ENCODE measurements around the gene NTSR2.

DNA sequence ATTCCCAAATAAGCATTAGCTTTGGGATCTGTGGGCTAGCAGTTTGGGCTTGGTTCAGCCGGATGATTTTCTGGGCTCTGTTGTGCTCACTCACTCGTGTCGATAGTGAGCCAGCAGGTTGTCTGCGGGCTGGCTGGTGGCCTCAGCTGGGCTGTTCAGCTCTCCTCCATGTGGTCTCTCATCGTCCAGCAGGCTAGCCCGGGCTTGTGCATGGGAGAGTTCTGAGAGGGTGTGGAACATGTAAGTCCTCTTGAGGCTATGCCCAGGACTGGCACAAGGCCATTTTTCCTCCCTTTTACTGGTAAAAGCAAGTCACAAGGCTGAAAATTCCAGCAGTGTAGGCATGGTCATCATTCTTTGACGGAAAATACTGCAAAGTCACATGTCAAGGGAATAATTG is 38.5 kb downstream of the NTSR2 start:
- no peak for TF ChIP-seq CTCF (IDR thresholded peaks at IDR 0.05 in 2 of 3, conservative IDR thresholded peaks at IDR 0.05 in 1 of 3; ENCODE audit: control insufficient read depth in 2 of 3, extremely low read depth in 1 of 3, insufficient read depth in 1 of 3, low read depth in 3 of 3, low read length in 3 of 3)
- no peak for TF ChIP-seq FOXK2 (IDR thresholded peaks at IDR 0.05)
- no peak for TF ChIP-seq HCFC1 (IDR thresholded peaks at IDR 0.05; ENCODE audit: low read length)
- no peak for TF ChIP-seq POLR2AphosphoS5 (IDR thresholded peaks at IDR 0.05; ENCODE audit: low read length)
- no peak for TF ChIP-seq KDM1A (IDR thresholded peaks at IDR 0.05; ENCODE audit: borderline replicate concordance)
- no peak for TF ChIP-seq USF2 (IDR thresholded peaks at IDR 0.05; ENCODE audit: borderline replicate concordance, low read depth, low read length)
- TF ChIP-seq POU2F2 (IDR thresholded peaks at IDR 0.05; ENCODE audit: borderline replicate concordance, low read depth, low read length) = no peak
- no peak for TF ChIP-seq ATF3 (IDR thresholded peaks at IDR 0.05; ENCODE audit: borderline replicate concordance, extremely low read depth, low read depth, low read length)
- TF ChIP-seq EP300 (IDR thresholded peaks at IDR 0.05; ENCODE audit: borderline replicate concordance in 1 of 2, control insufficient read depth in 1 of 2, low read depth in 2 of 2, low read length in 2 of 2) = no peak
- no peak for TF ChIP-seq JUND (IDR thresholded peaks at IDR 0.05; ENCODE audit: low read depth, low read length)
- TF ChIP-seq TAF1 (IDR thresholded peaks at IDR 0.05; ENCODE audit: borderline replicate concordance, low read depth, low read length) = no peak
- no peak for TF ChIP-seq NR2C2 (IDR thresholded peaks at IDR 0.05; ENCODE audit: borderline replicate concordance, control insufficient read depth, insufficient read length, low read depth)
- TF ChIP-seq ATF7 (IDR thresholded peaks at IDR 0.05; ENCODE audit: low read depth) = no peak
